SK-N-MC (cell line): ENCODE measurements around the gene PSG4.
"Not testable (repeated sequence)": the region's sequence is repeated elsewhere in the genome, so short reads cannot be mapped to it uniquely, and the experiment has no call there.

Experiments
- FOXP2 ChIP-seq: optimal IDR thresholded peaks from 2 replicates; pipeline ENCODE3; 2011; ENCODE audit warnings: mild to moderate bottlenecking, moderate library complexity; ENCODE audit not compliant: insufficient read depth; ENCODE audit errors: extremely low read length, control extremely low read depth
- POLR2AphosphoS5 ChIP-seq: IDR thresholded peaks from 2 replicates; pipeline ENCODE4 v1.6.1; 2012; ENCODE audit warnings: mild to moderate bottlenecking, low read depth, low read length, borderline replicate concordance

DNA sequence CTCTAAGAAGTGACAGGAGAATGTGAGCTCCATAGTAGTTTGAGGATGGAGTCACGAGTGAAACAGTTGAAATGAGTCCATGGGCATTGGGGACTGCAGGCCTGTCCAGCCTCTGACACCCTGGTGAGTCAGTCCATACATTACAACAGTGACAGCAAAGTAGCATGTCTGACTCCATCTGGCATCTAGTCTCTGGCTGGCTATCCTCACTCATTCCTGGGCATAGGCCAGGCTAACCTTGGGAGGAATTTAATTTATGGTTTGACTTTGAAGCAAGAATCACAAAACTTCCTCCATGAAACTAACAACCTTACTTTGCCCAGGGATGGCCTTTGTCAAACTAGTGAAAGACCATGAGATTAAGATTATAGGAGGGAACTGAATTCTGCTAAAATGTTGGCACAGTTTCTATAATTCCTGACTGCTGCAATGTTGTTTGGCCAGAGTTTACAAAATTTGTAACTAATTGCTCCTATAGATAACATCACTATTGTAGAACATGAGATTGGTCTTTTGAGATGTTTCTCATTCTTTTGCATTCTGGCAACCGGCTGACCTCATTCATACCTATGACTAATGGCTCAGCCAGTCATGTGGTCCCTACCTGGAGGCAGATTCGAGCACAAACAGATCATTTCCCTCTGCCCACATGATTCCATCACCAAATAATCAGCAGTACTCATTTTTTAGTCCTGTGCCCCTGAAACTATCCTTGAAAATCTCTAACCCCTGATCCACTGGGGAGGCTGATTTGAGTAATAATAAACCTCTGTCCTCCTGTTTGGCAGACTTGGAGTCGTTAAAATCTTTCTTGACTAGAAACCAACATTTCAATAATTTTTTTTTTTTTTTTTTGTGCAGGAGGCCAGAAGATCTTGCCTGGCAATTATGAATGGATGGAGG is 23.3 kb downstream of the PSG4 start:
- not testable (repeated sequence) for TF ChIP-seq POLR2AphosphoS5, FOXP2
